Measurements from ENCODE around the gene AGBL5.

Gene AGBL5

DNA sequence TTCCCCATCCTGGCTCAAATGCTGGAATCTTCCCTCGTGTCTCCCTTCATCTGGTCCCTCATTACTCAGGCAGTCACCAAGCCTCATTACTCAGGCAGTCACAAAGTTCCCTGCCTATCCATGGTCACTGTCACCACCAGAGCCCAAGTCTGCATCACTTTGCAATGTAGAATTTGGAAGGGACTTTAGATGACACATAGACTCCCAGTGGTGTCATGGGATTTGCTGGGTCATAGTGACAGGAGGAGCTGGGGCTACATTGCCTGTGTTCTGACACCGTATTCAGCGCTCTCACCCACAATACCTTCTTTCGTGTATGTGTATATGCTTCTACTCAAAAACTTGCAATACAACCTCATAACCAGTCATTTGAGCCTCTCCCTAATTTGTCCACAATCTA, 24.9 kb downstream of the AGBL5 start:
- H3K4me3 ChIP-seq (ENCODE audit: low read depth, low read length, poor library complexity, severe bottlenecking): no peak overlapping the region
- H3K27ac ChIP-seq (ENCODE audit: low read depth, low read length, poor library complexity, severe bottlenecking): no peak overlapping the region
- H4K20me1 ChIP-seq (ENCODE audit: insufficient read depth, low read length): no peaks in the 10 kb centered on the region
- H2AFZ ChIP-seq (ENCODE audit: low read length): no peak overlapping the region
- no peak overlapping the region for H3K9ac ChIP-seq (ENCODE audit: low read length)
- no peaks in the 10 kb centered on the region for H3F3A ChIP-seq (ENCODE audit: insufficient read depth, low read length)
- peaks cover 38% of the 10 kb centered on the region for H3K4me1 ChIP-seq (ENCODE audit: insufficient read depth, low read length, severe bottlenecking)
- H3K9me3 ChIP-seq (ENCODE audit: low read length): no peaks in the 10 kb centered on the region
- no peaks in the 10 kb centered on the region for H3K79me2 ChIP-seq (ENCODE audit: insufficient read depth, low read length)
- H3K36me3 ChIP-seq (ENCODE audit: insufficient read depth, low read length): no peaks in the 10 kb centered on the region
- H3K9me2 ChIP-seq (ENCODE audit: low read depth, low read length): no peaks in the 10 kb centered on the region
- TF ChIP-seq, protein P1, sequence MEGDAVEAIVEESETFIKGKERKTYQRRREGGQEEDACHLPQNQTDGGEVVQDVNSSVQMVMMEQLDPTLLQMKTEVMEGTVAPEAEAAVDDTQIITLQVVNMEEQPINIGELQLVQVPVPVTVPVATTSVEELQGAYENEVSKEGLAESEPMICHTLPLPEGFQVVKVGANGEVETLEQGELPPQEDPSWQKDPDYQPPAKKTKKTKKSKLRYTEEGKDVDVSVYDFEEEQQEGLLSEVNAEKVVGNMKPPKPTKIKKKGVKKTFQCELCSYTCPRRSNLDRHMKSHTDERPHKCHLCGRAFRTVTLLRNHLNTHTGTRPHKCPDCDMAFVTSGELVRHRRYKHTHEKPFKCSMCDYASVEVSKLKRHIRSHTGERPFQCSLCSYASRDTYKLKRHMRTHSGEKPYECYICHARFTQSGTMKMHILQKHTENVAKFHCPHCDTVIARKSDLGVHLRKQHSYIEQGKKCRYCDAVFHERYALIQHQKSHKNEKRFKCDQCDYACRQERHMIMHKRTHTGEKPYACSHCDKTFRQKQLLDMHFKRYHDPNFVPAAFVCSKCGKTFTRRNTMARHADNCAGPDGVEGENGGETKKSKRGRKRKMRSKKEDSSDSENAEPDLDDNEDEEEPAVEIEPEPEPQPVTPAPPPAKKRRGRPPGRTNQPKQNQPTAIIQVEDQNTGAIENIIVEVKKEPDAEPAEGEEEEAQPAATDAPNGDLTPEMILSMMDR (IDR thresholded peaks at IDR 0.05; ENCODE audit: low read length): no peak
- H3K27me3 ChIP-seq (ENCODE audit: insufficient read depth, low read length): no peaks in the 10 kb centered on the region; the same call in 1 of the 2 replicates
- no peak overlapping the region for H3K4me2 ChIP-seq (ENCODE audit: low read length)

DNA sequence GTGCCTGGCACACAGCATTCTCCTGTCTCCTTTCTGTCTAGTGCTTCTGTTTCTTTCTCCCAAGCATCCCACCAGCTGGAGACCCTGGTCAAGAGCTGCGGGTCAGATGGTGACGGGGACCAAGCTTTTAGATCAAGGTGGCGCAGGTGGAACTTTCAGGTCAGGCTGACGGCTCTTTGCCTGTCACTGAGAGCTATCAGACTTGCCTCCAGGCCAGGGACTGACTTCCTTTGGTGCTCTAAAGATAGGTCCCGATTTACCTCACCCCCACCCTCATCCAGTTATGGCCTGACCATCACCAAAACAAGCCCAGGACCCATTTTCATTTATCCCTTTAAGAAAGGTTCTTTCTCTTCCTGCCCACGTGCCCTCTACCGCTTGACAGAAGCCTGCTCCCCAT, 25.8 kb downstream of the AGBL5 start:
- no peak overlapping the region for H3K4me2 ChIP-seq (ENCODE audit: low read length)
- no peaks in the 10 kb centered on the region for H3K36me3 ChIP-seq (ENCODE audit: insufficient read depth, low read length)
- H3K9me2 ChIP-seq (ENCODE audit: low read depth, low read length): no peaks in the 10 kb centered on the region
- no peak overlapping the region for H2AFZ ChIP-seq (ENCODE audit: low read length)
- H3K9me3 ChIP-seq (ENCODE audit: low read length): no peaks in the 10 kb centered on the region
- H3K27me3 ChIP-seq (ENCODE audit: insufficient read depth, low read length): no peaks in the 10 kb centered on the region; the same call in 1 of the 2 replicates
- H3K27ac ChIP-seq (ENCODE audit: low read depth, low read length, poor library complexity, severe bottlenecking): no peak overlapping the region
- no peaks in the 10 kb centered on the region for H3F3A ChIP-seq (ENCODE audit: insufficient read depth, low read length)
- no peak overlapping the region for H3K4me3 ChIP-seq (ENCODE audit: low read depth, low read length, poor library complexity, severe bottlenecking)
- H4K20me1 ChIP-seq (ENCODE audit: insufficient read depth, low read length): no peaks in the 10 kb centered on the region
- no peaks in the 10 kb centered on the region for H3K79me2 ChIP-seq (ENCODE audit: insufficient read depth, low read length)
- TF ChIP-seq, protein P1 (IDR thresholded peaks at IDR 0.05; ENCODE audit: low read length): no peak
- TF ChIP-seq EZH2 (IDR thresholded peaks at IDR 0.05; ENCODE audit: borderline replicate concordance, low read length): no peak
- H3K9ac ChIP-seq (ENCODE audit: low read length): no peak overlapping the region
- peaks cover 41% of the 10 kb centered on the region for H3K4me1 ChIP-seq (ENCODE audit: insufficient read depth, low read length, severe bottlenecking)

DNA sequence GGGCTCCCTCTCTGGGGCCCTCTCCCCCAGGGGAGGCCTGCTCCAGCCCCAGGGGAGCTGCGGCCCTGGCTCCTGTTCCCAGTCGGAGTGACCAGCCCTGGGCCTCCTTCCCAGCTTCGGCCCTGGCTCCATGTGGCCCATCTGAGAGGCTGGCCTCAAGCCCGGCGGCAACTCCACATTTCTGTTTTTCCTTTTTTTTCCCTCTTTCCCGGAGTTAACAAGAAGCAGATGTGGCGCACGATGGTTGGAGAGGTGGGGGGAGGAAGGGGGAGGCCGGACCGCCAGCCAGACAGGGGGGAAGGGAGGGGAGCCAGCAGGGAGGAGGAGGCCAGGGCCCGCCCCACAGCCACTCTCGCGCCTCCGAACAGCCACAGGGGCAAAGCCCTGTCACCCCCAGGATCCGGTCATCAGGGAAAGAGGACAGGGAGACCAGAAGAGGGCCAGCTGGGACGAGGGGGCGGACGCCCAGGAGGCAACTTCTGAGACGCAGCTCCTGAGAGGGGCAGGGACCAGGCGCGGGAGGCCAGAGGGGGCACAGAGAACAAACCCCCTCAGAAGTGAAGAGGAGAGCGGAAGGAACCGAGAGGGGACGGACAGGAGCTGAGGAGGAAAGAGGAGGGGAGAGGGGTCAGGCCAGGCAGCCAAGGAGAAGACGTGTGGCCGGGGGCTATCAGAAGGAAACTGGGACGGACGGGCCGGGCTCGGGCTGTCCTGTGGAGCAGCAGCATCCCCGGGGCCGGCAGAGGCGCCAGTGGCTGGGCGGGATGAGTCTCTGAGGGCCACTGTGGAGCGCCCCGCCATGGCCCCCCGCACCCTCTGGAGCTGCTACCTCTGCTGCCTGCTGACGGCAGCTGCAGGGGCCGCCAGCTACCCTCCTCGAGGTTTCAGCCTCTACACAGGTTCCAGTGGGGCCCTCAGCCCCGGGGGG, 27.1 kb downstream of the AGBL5 start, which contains the start of gene EMILIN1:
Gene EMILIN1 (plus strand): TSS at position 349 of the 928 bp plus-strand sequence. CDS start 451 bp downstream, at position 800.
- no peaks in the 10 kb centered on the region for H3K79me2 ChIP-seq (ENCODE audit: insufficient read depth, low read length)
- H3K4me3 ChIP-seq (ENCODE audit: low read depth, low read length, poor library complexity, severe bottlenecking): no peak within 1 kb of the TSS
- no peaks in the 10 kb centered on the region; the same call in 1 of the 2 replicates for H3K27me3 ChIP-seq (ENCODE audit: insufficient read depth, low read length)
- no peaks in the 10 kb centered on the region for H3K9me3 ChIP-seq (ENCODE audit: low read length)
- no peaks in the 10 kb centered on the region for H3F3A ChIP-seq (ENCODE audit: insufficient read depth, low read length)
- no peaks in the 10 kb centered on the region for H3K36me3 ChIP-seq (ENCODE audit: insufficient read depth, low read length)
- H4K20me1 ChIP-seq (ENCODE audit: insufficient read depth, low read length): no peaks in the 10 kb centered on the region
- no peaks in the 10 kb centered on the region for H3K9me2 ChIP-seq (ENCODE audit: low read depth, low read length)
- TF ChIP-seq, protein P1 (IDR thresholded peaks at IDR 0.05; ENCODE audit: low read length): no peak
- no peak for TF ChIP-seq EZH2 (IDR thresholded peaks at IDR 0.05; ENCODE audit: borderline replicate concordance, low read length)
- no peak within 1 kb of the TSS for H3K27ac ChIP-seq (ENCODE audit: low read depth, low read length, poor library complexity, severe bottlenecking)
- H3K4me2 ChIP-seq (ENCODE audit: low read length): no peak within 1 kb of the TSS
- no peak within 1 kb of the TSS for H3K9ac ChIP-seq (ENCODE audit: low read length)
- H2AFZ ChIP-seq (ENCODE audit: low read length): no peak within 1 kb of the TSS
- peaks cover 37% of the 10 kb centered on the region for H3K4me1 ChIP-seq (ENCODE audit: insufficient read depth, low read length, severe bottlenecking)
